IMR-90 (cell line): Measurements from ENCODE around the gene PGGHG. TPM values are rescaled to one million over a fixed set of nuclear protein-coding genes. Genes with fewer than 3 reads are reported as not detected.

ENCODE experiments used
- ATAC-seq: fragments of 200-7000 bp; cut with Tn5 transposase; 2 replicates; pipeline ENCODE4 v1.9.1; 2020; ENCODE audit warnings: low read depth, mild to moderate bottlenecking, moderate library complexity
- BruUV-seq: library from RNA; stranded (reverse); fragments of 400-500 nt; replicated peaks from 2 replicates; lab custom pipeline; 2021; lab: Mats Ljungman, UMichigan
- CTCF ChIA-PET: fragments of 300-600 bp; formaldehyde crosslinking; extraction: SDS; loops from one replicate; lab custom pipeline; 2021; ENCODE audit warnings: antibody characterized with exemption; lab: Yijun Ruan, JAX
- POLR2A ChIA-PET: fragments of 300-600 bp; sonication (Branson Sonifier 250); formaldehyde crosslinking; loops from one replicate; lab custom pipeline; 2022; ENCODE audit warnings: antibody characterized with exemption; ENCODE audit not compliant: unreplicated experiment; lab: Charles Lee
- DNase-seq: peaks from one replicate; pipeline ENCODE4 v3.0.0; 2013
- H2AFZ ChIP-seq: replicated peaks from 2 replicates; pipeline ENCODE3; 2013; ENCODE audit warnings: low read length, mild to moderate bottlenecking; ENCODE audit not compliant: poor library complexity
- H2AK5ac ChIP-seq: 2 replicates; pipeline ENCODE4 v1.6.1; 2013; ENCODE audit warnings: low read depth, low read length, inconsistent platforms
- H2AK9ac ChIP-seq: replicated peaks from 2 replicates; pipeline ENCODE3; 2013; ENCODE audit warnings: mild to moderate bottlenecking, low read depth, low read length, moderate library complexity; ENCODE audit not compliant: poor library complexity
- H2BK120ac ChIP-seq: 2 replicates; pipeline ENCODE4 v1.6.1; 2013; ENCODE audit warnings: low read depth, low read length, inconsistent platforms
- H2BK15ac ChIP-seq: 3 replicates; pipeline ENCODE4 v1.6.1; 2013; ENCODE audit warnings: low read depth, low read length, inconsistent platforms
- H2BK20ac ChIP-seq: 2 replicates; pipeline ENCODE4 v1.6.1; 2013; ENCODE audit warnings: low read depth, mild to moderate bottlenecking, inconsistent platforms, low read length, moderate library complexity
- H2BK5ac ChIP-seq: 2 replicates; pipeline ENCODE4 v1.6.1; 2013; ENCODE audit warnings: mild to moderate bottlenecking, low read depth, low read length, inconsistent platforms; ENCODE audit not compliant: poor library complexity, severe bottlenecking
- H3K14ac ChIP-seq: replicated peaks from 2 replicates; pipeline ENCODE4 v1.6.1; 2013; ENCODE audit warnings: low read depth, low read length, inconsistent platforms
- H3K18ac ChIP-seq: 2 replicates; pipeline ENCODE4 v1.6.1; 2013; ENCODE audit warnings: low read depth, low read length, control low read depth
- H3K23ac ChIP-seq: 2 replicates; pipeline ENCODE4 v1.6.1; 2013; ENCODE audit warnings: low read depth, low read length, inconsistent platforms
- H3K27ac ChIP-seq: 2 replicates; pipeline ENCODE4 v1.5.1; 2013; ENCODE audit warnings: mild to moderate bottlenecking, control low read depth, low read length; ENCODE audit not compliant: insufficient read depth
- H3K27me3 ChIP-seq: 2 replicates; pipeline ENCODE4 v1.6.1; 2013; ENCODE audit warnings: low read length; ENCODE audit not compliant: control insufficient read depth, insufficient read depth
- H3K36me3 ChIP-seq: 2 replicates; pipeline ENCODE4 v1.6.1; 2013; ENCODE audit warnings: low read length, mixed read lengths; ENCODE audit not compliant: control insufficient read depth, insufficient read depth
- H3K4ac ChIP-seq: 2 replicates; pipeline ENCODE4 v1.6.1; 2013; ENCODE audit warnings: low read depth, low read length, inconsistent platforms
- H3K4me1 ChIP-seq: 2 replicates; pipeline ENCODE4 v1.6.1; 2013; ENCODE audit warnings: low read length, mixed read lengths; ENCODE audit not compliant: control insufficient read depth, insufficient read depth
- H3K4me2 ChIP-seq: 2 replicates; pipeline ENCODE4 v1.6.1; 2013; ENCODE audit warnings: low read depth, mild to moderate bottlenecking, control low read depth, low read length, moderate library complexity
- H3K4me3 ChIP-seq: 2 replicates; pipeline ENCODE4 v1.5.1; 2013; ENCODE audit warnings: low read depth, mild to moderate bottlenecking, control low read depth, low read length, moderate library complexity; ENCODE audit not compliant: insufficient read depth
- H3K56ac ChIP-seq: 2 replicates; pipeline ENCODE4 v1.6.1; 2013; ENCODE audit warnings: low read length, inconsistent platforms; ENCODE audit not compliant: insufficient read depth; ENCODE audit errors: extremely low read depth
- H3K79me1 ChIP-seq, 2 experiments: 2 replicates each; pipeline ENCODE4 v1.6.1; 2013; ENCODE audit warnings: low read length in 2 of 2, inconsistent platforms in 1 of 2, low read depth in 1 of 2
- H3K9ac ChIP-seq: 2 replicates; pipeline ENCODE4 v1.6.1; 2013; ENCODE audit warnings: low read depth, low read length, control low read depth
- H3K9me1 ChIP-seq: 2 replicates; pipeline ENCODE4 v1.6.1; 2013; ENCODE audit warnings: low read length, inconsistent platforms; ENCODE audit not compliant: insufficient read depth
- H3K9me3 ChIP-seq: 2 replicates; pipeline ENCODE4 v1.6.1; 2013; ENCODE audit warnings: low read length; ENCODE audit not compliant: control insufficient read depth, insufficient read depth
- H4K20me1 ChIP-seq: 2 replicates; pipeline ENCODE4 v1.6.1; 2013; ENCODE audit warnings: low read length, inconsistent platforms; ENCODE audit not compliant: insufficient read depth
- H4K5ac ChIP-seq: 2 replicates; pipeline ENCODE4 v1.6.1; 2013; ENCODE audit warnings: mild to moderate bottlenecking, low read depth, low read length, control low read depth
- H4K8ac ChIP-seq, 2 experiments: 2 replicates each; pipeline ENCODE4 v1.6.1; 2013; ENCODE audit warnings: low read depth in 2 of 2, low read length in 2 of 2, control low read depth in 1 of 2, inconsistent platforms in 1 of 2
- H4K91ac ChIP-seq: 2 replicates; pipeline ENCODE4 v1.6.1; 2013; ENCODE audit warnings: low read depth, low read length, inconsistent platforms; ENCODE audit not compliant: insufficient read depth
- BHLHE40 ChIP-seq: fragments of 150-350 bp; IDR thresholded peaks from 2 replicates; pipeline ENCODE4 v1.6.1; 2016; ENCODE audit warnings: mild to moderate bottlenecking, low read depth, low read length
- CHD1 ChIP-seq: IDR thresholded peaks from 2 replicates; pipeline ENCODE4 v1.6.1; 2012; ENCODE audit warnings: low read depth, low read length, improper control_type of control experiment
- CTCF ChIP-seq: conservative IDR thresholded peaks from 2 replicates; pipeline ENCODE4 v1.5.1; 2012; ENCODE audit warnings: mild to moderate bottlenecking, low read depth, low read length, improper control_type of control experiment
- ELK1 ChIP-seq: fragments of 150-350 bp; IDR thresholded peaks from 2 replicates; pipeline ENCODE4 v1.6.1; 2016; ENCODE audit warnings: low read depth, mild to moderate bottlenecking, low read length, moderate library complexity, borderline replicate concordance
- FOS ChIP-seq: fragments of 150-350 bp; IDR thresholded peaks from 2 replicates; pipeline ENCODE4 v1.6.1; 2016; ENCODE audit warnings: low read depth, low read length
- MAFK ChIP-seq: IDR thresholded peaks from 2 replicates; pipeline ENCODE4 v1.6.1; 2012; ENCODE audit warnings: low read depth, low read length, improper control_type of control experiment
- NFE2L2 ChIP-seq: fragments of 150-350 bp; IDR thresholded peaks from 2 replicates; pipeline ENCODE4 v1.6.1; 2016; ENCODE audit warnings: low read depth, mild to moderate bottlenecking, low read length
- RAD21 ChIP-seq: IDR thresholded peaks from 2 replicates; pipeline ENCODE4 v1.6.1; 2012; ENCODE audit warnings: low read length, improper control_type of control experiment
- RCOR1 ChIP-seq: IDR thresholded peaks from 2 replicates; pipeline ENCODE4 v1.6.1; 2012; ENCODE audit warnings: mild to moderate bottlenecking, low read length, improper control_type of control experiment; ENCODE audit not compliant: insufficient replicate concordance
- RFX5 ChIP-seq: IDR thresholded peaks from 2 replicates; pipeline ENCODE4 v1.8.0; 2012; ENCODE audit warnings: low read depth, mild to moderate bottlenecking, low read length, moderate library complexity
- USF2 ChIP-seq: fragments of 150-350 bp; IDR thresholded peaks from 2 replicates; pipeline ENCODE4 v1.6.1; 2017; ENCODE audit warnings: mild to moderate bottlenecking, antibody characterized with exemption, low read length, low read depth
- WGBS, 2 experiments: methylation state at CpG; one replicate each; pipeline versions ENCODE4 v1.1.5 to v1.1.7; 2013; ENCODE audit warnings: missing lambda C conversion rate in 2 of 2; ENCODE audit not compliant: insufficient read length in 1 of 2; ENCODE audit errors: extremely low coverage in 2 of 2; 5-methylcytosine and 5-hydroxymethylcytosine counted together
- dilution Hi-C: fragments of 300-500 bp; cut with HindIII; formaldehyde crosslinking; loops from one replicate; pipeline ENCODE4 v1.14.3; 2018; ENCODE audit warnings: low sequenced_read_pairs; ENCODE audit not compliant: unreplicated experiment
- in situ Hi-C: fragments of 300-500 bp; cut with MboI; formaldehyde crosslinking; loops from 3 replicates; pipeline ENCODE4 v1.14.3; 2019; ENCODE audit warnings: low sequenced_read_pairs, inconsistent platforms, mixed read lengths
- intact Hi-C: fragments of 100-400 bp; cut with micrococcal nuclease; formaldehyde crosslinking; loops from 2 replicates; pipeline ENCODE4 v1.10.0; 2022
- polyA plus RNA-seq, 3 experiments: library from polyadenylated mRNA; depleted of rRNA; stranded (reverse); fragments of >200 nt; gene quantifications; 2 replicates each; pipeline ENCODE4 v1.2.3, GENCODE V29; 2012; ENCODE audit warnings: low replicate concordance in 1 of 3
- total RNA-seq: library from RNA; depleted of rRNA; stranded (reverse); fragments of >200 nt; gene quantifications from 2 replicates; pipeline ENCODE4 v1.2.3, GENCODE V29; 2012

PGGHG gene
- total and polyA plus RNA-seq, 2 of the 4 experiments (the other 2 are of a cell fraction), result 1.8 to 17.0 TPM

- no peak for DNase-seq
- H4K5ac ChIP-seq, result no peak overlapping the region
- no peak overlapping the region for H3K14ac ChIP-seq
- POLR2A ChIA-PET, result interaction anchor here (0.8 kb wide), 1 partner anchor 17 kb away, joined by 3 read pairs; no protein-coding TSS in a partner anchor
- H3K9me3 ChIP-seq, result no peaks in the 10 kb centered on the region
- no peak overlapping the region for H3K18ac ChIP-seq
- no peak overlapping the region for H2BK120ac ChIP-seq
- no peak for TF ChIP-seq ELK1
- TF ChIP-seq RAD21, result no peak
- no peak for TF ChIP-seq RCOR1
- no peak for TF ChIP-seq BHLHE40
- TF ChIP-seq CHD1, result no peak
- TF ChIP-seq USF2, result no peak
- TF ChIP-seq MAFK, result no peak
- TF ChIP-seq FOS, result no peak
- TF ChIP-seq RFX5, result no peak
- no peak for TF ChIP-seq NFE2L2
- no peak for TF ChIP-seq CTCF
- H3K9me1 ChIP-seq, result no peaks in the 10 kb centered on the region
- no peaks in the 10 kb centered on the region; the same call in 1 of the 2 replicates for H4K20me1 ChIP-seq
- dilution Hi-C loops, result no loop called here
- H3K4ac ChIP-seq, result no peak overlapping the region
- H2AK9ac ChIP-seq, result no peak overlapping the region
- H2BK20ac ChIP-seq, result no peak overlapping the region
- ATAC-seq, result no peak
- CTCF ChIA-PET, result interaction anchor here (1.2 to 1.4 kb wide), 5 partner anchors 8 to 54 kb away, joined by 3 to 10 read pairs (median 4); no protein-coding TSS in a partner anchor
- no peaks in the 10 kb centered on the region for H3K4me1 ChIP-seq
- peaks cover 45% of the 10 kb centered on the region for H3K36me3 ChIP-seq
- H4K91ac ChIP-seq, result no peak overlapping the region
- H3K23ac ChIP-seq, result no peak overlapping the region
- H2AK5ac ChIP-seq, result no peak overlapping the region
- no peak overlapping the region for H3K4me2 ChIP-seq
- intact Hi-C loops, result loop anchor here (2.0 kb wide), 1 partner anchor 111 kb away; no protein-coding TSS in a partner anchor
- H3K27me3 ChIP-seq, result no peaks in the 10 kb centered on the region; the same call in 1 of the 2 replicates
- H2BK5ac ChIP-seq, result no peak overlapping the region
- H3K56ac ChIP-seq, result no peak overlapping the region
- WGBS, 2 experiments, result 95% methylated on average over 4 of the region's 10 CpGs; no CpG with 5 or more reads in 1 of the 2 experiments
- BruUV-seq, result no TSS peak
- H3K4me3 ChIP-seq, result no peak overlapping the region
- in situ Hi-C loops, result no loop called here
- H2BK15ac ChIP-seq, result no peak overlapping the region
- no peak overlapping the region for H3K9ac ChIP-seq
- H3K27ac ChIP-seq, result no peak overlapping the region
- peaks cover under 1 to 9% of the 10 kb centered on the region in 2 experiments; a peak in 2 of 4 replicates for H3K79me1 ChIP-seq
- no peak overlapping the region for H4K8ac ChIP-seq
- H2AFZ ChIP-seq, result no peak overlapping the region
Measured at GRCh38 chr11:251550-251949, 37.4 kb upstream of the PGGHG start.
